ENCODE results near the gene HOXB2.

Gene HOXB2

GRCh38 chr17:48559122-48559839 is 14.4 kb upstream of the HOXB2 start:
- H3K36me3 ChIP-seq (ENCODE audit: low read length) = no peaks in the 10 kb centered on the region
- H3K9ac ChIP-seq (ENCODE audit: low read length) = no peak overlapping the region
- H3K9me2 ChIP-seq (replicated peaks; ENCODE audit: insufficient read depth, low read length) = no peaks in the 10 kb centered on the region
- H3K27me3 ChIP-seq (ENCODE audit: low read length) = no peaks in the 10 kb centered on the region
- no peak for TF ChIP-seq CTCF (IDR thresholded peaks at IDR 0.05; ENCODE audit: insufficient read depth, low read length, poor library complexity, severe bottlenecking)
- TF ChIP-seq EZH2phosphoT487 (conservative IDR thresholded peaks at IDR 0.05; ENCODE audit: low read length) = no peak
- no peak overlapping the region for H3K4me2 ChIP-seq (ENCODE audit: low read depth, low read length, poor library complexity, severe bottlenecking)
- no peaks in the 10 kb centered on the region for H3F3A ChIP-seq (ENCODE audit: insufficient read depth)
- no peak overlapping the region for H3K27ac ChIP-seq (ENCODE audit: low read depth, low read length)
- no peaks in the 10 kb centered on the region for H3K9me3 ChIP-seq (ENCODE audit: insufficient read depth, low read length)
- H2AFZ ChIP-seq (ENCODE audit: low read depth, low read length, severe bottlenecking) = no peak overlapping the region
- no peaks in the 10 kb centered on the region for H3K79me2 ChIP-seq (ENCODE audit: insufficient read depth, low read length)
- no peak overlapping the region for H3K4me3 ChIP-seq (ENCODE audit: insufficient read depth, low read length, poor library complexity, severe bottlenecking)
- no peaks in the 10 kb centered on the region for H4K20me1 ChIP-seq (ENCODE audit: low read depth, low read length)

GRCh38 chr17:48558831-48559121 is 13.9 kb upstream of the HOXB2 start:
- Histone ChIP-seq H3K9me3 (ENCODE audit: insufficient read depth, low read length) (no peaks in the 10 kb centered on the region), H3F3A (ENCODE audit: insufficient read depth) (no peaks in the 10 kb centered on the region), H3K27me3 (ENCODE audit: low read length) (no peaks in the 10 kb centered on the region), H3K4me2 (ENCODE audit: low read depth, low read length, poor library complexity, severe bottlenecking) (no peak overlapping the region), H3K79me2 (ENCODE audit: insufficient read depth, low read length) (no peaks in the 10 kb centered on the region), H4K20me1 (ENCODE audit: low read depth, low read length) (no peaks in the 10 kb centered on the region), H3K36me3 (ENCODE audit: low read length) (no peaks in the 10 kb centered on the region), H3K4me3 (ENCODE audit: insufficient read depth, low read length, poor library complexity, severe bottlenecking) (no peak overlapping the region), H3K9ac (ENCODE audit: low read length) (no peak overlapping the region), H3K9me2 (replicated peaks; ENCODE audit: insufficient read depth, low read length) (no peaks in the 10 kb centered on the region), H2AFZ (ENCODE audit: low read depth, low read length, severe bottlenecking) (no peak overlapping the region), H3K27ac (ENCODE audit: low read depth, low read length) (no peak overlapping the region)
- no peak for TF ChIP-seq CTCF (IDR thresholded peaks at IDR 0.05; ENCODE audit: insufficient read depth, low read length, poor library complexity, severe bottlenecking)
- TF ChIP-seq EZH2phosphoT487 (conservative IDR thresholded peaks at IDR 0.05; ENCODE audit: low read length) = no peak

GRCh38 chr17:48558057-48558830 is 13.3 kb upstream of the HOXB2 start:
- Histone ChIP-seq H3K4me2 (ENCODE audit: low read depth, low read length, poor library complexity, severe bottlenecking) (no peak overlapping the region), H3K9ac (ENCODE audit: low read length) (no peak overlapping the region), H3K4me3 (ENCODE audit: insufficient read depth, low read length, poor library complexity, severe bottlenecking) (no peak overlapping the region), H4K20me1 (ENCODE audit: low read depth, low read length) (no peaks in the 10 kb centered on the region), H3F3A (ENCODE audit: insufficient read depth) (no peaks in the 10 kb centered on the region), H3K9me3 (ENCODE audit: insufficient read depth, low read length) (no peaks in the 10 kb centered on the region), H3K27ac (ENCODE audit: low read depth, low read length) (no peak overlapping the region), H3K79me2 (ENCODE audit: insufficient read depth, low read length) (no peaks in the 10 kb centered on the region), H3K9me2 (replicated peaks; ENCODE audit: insufficient read depth, low read length) (no peaks in the 10 kb centered on the region), H3K27me3 (ENCODE audit: low read length) (no peaks in the 10 kb centered on the region), H2AFZ (ENCODE audit: low read depth, low read length, severe bottlenecking) (no peak overlapping the region), H3K36me3 (ENCODE audit: low read length) (no peaks in the 10 kb centered on the region)
- no peak for TF ChIP-seq CTCF (IDR thresholded peaks at IDR 0.05; ENCODE audit: insufficient read depth, low read length, poor library complexity, severe bottlenecking)

Data from SU-DHL-6 (cell line).